Activated T-helper 1 cell treated with anti-CD3 and anti-CD28 coated beads, Interleukin-2, amount 50 U/mL, for 16 hours (primary cell): ENCODE results near the gene EHMT1.
"Not testable (repeated sequence)": the region's sequence is repeated elsewhere in the genome, so short reads cannot be mapped to it uniquely, and the experiment has no call there.

Experiments used
- DNase-seq, 2 donors: peaks; one replicate each; pipeline ENCODE4 v3.0.0-alpha.2; 2020; ENCODE audit warnings: low read depth in 1 of 2, low spot score in 1 of 2

The EHMT1 gene

DNA sequence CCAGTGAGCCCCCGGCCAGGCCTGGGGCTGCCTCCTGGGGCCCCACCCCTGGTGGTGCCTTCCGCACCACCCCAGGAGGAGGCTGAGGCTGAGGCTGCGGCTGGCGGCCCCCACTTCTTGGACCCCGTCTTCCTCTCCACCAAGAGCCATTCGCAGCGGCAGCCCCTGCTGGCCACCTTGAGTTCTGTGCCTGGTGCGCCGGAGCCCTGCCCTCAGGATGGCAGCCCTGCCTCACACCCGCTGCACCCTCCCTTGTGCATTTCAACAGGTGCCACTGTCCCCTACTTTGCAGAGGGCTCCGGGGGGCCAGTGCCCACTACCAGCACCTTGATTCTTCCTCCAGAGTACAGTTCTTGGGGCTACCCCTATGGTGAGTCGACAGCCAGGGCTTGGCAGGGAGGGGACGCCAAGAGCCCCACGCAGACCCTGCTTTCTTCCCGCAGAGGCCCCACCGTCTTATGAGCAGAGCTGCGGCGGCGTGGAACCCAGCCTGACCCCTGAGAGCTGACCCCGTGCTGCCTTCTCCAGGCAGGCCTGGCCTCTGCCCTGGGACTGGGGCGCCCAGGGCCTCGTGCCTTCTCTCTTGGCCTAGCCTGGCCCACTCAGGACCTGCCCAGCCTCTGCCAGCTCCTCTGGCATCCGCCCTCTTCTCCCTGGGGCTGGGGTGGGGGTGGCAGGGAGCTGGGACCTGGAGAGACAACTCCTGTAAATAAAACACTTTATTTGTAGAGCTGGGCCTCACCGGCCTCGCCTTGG is 4.0 kb upstream of the EHMT1 start:
- no peak for DNase-seq

DNA sequence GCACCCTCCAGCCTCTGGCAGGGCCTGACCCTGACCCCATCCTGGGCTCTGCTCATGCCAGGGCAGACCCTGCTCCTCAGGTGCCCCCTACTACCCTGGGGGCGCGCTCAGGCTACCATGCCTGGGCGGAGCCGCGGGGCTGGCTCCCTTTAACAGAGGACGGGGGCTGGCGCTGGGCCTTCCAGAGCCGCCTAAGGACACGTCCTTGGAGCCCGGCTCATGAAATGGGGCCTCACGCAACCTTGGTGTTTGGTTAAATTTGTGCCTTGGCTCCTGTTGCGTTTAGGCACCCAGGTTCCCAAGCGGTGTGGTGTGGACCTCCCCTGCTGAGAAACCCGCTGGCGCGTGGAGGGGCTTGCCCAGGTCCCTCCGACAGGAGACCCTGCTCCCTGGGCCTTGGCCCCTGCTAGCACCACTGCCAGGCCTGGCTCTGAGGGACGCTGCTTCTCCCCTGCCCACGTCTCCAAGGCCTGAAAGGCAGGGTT is 3.4 kb upstream of the EHMT1 start:
- DNase-seq, result no peak

DNA sequence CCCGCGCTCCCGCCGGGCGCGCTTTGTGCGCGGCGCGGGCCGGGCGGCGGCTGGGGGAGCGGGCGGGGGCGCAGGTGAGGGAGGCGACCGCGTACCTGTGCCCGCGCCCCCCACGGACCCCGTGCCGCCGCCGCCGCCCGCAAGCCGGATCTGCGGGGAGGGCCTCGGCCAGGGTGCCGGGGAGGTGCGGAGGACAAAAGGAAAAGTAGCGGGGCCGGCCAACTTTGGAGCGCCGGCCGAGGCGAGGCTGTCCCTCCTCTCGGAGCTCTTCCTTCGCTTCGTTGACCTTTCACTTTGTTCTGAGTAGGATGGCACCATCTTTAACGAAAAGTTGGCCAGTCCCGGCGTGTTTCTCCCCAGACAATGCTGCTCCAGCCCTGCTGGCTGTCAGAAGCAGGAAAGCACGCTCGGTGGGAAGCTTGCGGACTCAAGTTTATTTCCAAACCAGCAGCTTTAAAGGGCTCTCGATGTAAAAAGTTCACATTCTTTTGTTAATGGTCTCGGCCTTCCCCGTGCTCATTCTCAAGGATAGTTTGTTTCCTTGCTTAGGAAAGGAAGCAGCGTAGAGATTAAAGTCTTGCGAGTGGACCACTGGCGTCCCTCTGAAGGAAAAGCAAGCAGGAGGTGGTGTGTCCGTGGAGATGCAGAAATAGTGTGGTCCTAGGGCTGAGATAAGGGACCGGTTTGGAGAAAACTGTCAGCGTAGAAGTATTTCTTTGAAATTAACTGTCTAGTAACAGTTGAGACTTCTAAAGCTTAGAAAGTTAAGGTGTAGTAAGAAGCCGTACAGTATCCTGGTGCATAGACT is 639 bp downstream of the EHMT1 start:
- no peak for DNase-seq

DNA sequence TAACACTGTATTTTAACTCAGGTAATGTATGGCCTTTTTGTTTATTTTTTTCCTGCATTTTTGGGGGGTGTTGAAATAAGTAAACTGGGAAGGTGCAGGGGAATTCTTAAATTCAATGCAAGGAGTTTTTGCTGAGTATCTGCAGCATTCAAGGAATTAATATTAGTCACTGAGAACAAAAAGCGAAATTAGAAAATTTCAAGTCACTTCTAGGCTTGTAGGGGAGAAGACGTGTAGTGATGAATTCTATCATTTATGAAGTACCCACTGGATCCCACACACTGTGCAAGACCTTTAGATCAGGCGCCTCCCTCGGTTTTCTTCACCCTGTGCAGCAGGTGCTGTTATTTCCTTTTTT is 1.2 kb downstream of the EHMT1 start:
- no peak for DNase-seq

DNA sequence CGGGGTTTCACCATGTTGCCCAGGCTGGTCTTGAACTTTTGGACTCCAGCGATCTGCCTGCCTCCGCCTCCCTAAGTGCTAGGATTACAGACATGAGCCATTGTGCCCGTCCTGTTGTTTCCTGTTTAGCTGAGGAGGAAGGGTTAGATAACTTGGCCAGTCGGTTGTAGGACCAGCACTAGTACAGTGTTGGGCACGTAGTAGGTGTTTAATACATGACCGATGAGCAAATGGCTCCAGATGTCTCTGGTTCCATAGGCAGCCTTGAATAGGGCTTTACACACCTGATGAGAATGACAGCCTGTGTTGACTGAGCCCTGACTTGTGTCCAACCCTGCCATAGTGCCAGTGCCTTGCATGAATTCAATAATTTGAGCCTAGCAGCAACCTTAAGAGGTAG is 1.8 kb downstream of the EHMT1 start:
- DNase-seq, result no peak

DNA sequence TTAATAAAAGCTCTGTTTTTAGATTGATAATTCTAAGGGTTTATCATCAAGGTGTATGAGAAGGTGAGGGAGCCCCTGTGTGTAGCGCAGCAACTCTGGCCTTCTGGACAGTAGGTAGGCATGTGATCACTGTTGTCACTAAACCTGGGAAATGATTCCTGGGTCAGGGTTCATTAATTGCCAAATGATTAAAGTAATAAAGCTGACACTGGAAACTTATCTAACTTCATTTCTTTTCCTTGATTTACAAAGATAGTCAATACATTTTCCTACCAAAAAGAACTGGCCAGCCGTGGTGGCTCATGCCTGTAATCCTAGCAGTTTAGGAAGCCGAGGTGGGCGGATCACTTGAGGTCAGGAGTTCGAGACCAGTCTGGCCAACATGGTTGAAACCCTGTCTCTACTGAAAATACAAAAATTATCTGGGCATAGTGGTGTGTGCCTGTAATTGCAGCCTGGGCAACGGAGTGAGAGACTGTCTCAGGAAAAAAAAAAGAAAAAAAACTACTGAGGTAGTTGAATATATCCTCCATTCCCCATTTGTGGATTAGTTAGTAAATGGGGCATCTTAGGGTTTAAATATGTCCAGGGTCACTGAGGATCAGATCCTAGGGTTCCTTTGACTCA is 2.4 kb downstream of the EHMT1 start:
- DNase-seq, result no peak

DNA sequence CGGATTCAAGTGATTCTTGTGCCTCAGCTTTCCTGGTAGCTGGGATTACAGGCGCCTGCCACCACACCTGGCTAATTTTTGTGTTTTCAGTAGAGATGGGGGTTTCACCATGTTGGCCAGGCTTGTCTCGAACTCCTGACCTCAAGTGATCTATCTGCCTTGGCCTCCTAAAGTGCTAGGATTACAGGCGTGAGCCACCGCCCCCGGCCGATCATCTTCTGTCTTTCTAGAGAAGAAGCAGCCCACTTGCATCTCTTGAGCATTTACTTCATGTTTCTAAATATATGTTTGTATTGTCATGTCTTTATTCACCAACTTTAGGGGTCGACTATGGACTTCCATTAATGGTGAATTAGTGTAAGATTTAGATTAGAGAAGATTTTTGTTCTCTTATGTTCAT is 3.4 kb downstream of the EHMT1 start:
- not testable (repeated sequence) for DNase-seq

DNA sequence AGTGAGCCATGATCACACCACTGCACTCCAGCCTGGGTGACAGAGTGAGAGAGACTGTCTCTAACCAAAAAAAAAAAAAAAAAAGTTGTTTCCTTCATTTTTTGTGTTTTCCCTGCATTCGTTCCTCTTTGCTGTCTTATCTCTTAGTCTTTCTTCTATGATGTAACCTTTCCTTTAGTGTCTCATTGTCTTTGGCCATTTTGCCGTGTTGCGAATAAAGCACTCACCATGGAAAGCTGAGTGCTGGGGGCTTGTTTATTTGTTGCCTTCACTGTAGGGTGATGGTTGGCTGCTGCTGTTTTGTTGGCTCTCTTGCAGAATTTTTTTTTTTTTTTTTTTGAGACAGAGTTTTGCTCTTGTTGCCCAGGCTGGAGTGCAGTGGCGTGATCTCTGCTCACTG is 7.7 kb downstream of the EHMT1 start:
- no peak for DNase-seq

DNA sequence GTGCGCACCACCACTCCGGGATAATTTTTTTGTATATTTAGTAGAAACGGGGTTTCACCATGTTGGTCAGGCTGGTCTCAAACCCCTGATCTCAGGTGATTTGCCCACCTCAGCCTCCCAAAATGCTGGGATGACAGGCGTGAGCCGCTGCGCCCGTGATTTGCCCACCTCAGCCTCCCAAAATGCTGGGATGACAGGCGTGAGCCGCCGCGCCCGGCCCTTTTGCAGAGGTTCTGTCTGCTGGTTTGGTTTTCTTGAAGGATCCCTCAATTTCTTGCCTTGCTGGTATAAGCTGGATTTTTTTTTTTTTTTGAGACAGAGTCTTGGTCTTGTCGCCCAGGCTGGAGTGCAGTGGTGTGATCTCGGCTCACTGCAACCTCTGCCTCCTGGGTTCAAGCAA is 8.6 kb downstream of the EHMT1 start:
- DNase-seq, result not testable (repeated sequence)

DNA sequence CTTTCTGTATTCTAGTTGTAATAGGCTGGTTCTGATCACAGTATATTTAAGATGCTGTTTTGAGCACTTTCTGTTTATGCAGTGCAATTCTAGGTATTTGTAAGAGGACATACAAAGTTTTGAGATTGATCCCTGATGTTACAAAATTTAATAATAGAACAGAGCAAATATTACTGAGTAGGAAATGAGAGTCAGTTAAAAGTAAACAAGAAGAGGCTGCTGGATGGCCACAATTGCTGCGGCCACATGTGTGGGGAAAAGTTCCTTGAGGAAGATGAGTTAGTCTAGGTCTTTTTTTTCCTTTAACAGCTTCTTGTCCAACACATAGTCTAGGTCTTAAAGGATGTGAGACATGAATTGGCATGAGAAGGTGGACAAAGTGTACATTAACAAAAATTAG is 11.3 kb downstream of the EHMT1 start:
- DNase-seq, result no peak

DNA sequence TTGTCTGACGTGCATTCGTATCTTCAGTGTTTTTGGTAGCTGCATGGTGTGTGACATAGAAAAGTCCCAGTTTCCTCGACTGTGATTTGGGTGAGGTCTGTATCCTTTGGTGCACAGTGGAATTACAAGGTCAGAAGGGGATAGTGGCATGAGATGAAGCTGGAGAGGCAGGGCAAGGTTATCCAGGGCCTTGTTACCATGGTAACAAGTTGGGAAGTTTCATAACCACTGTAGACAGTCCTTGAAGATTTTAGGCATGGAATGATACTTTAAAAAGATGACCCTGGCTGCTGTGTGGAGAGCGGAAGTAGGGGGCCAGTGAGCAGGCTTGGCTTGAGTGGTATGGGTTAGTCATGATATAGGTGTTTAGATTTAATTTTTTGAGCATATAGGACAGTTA is 11.9 kb downstream of the EHMT1 start:
- DNase-seq, result no peak

DNA sequence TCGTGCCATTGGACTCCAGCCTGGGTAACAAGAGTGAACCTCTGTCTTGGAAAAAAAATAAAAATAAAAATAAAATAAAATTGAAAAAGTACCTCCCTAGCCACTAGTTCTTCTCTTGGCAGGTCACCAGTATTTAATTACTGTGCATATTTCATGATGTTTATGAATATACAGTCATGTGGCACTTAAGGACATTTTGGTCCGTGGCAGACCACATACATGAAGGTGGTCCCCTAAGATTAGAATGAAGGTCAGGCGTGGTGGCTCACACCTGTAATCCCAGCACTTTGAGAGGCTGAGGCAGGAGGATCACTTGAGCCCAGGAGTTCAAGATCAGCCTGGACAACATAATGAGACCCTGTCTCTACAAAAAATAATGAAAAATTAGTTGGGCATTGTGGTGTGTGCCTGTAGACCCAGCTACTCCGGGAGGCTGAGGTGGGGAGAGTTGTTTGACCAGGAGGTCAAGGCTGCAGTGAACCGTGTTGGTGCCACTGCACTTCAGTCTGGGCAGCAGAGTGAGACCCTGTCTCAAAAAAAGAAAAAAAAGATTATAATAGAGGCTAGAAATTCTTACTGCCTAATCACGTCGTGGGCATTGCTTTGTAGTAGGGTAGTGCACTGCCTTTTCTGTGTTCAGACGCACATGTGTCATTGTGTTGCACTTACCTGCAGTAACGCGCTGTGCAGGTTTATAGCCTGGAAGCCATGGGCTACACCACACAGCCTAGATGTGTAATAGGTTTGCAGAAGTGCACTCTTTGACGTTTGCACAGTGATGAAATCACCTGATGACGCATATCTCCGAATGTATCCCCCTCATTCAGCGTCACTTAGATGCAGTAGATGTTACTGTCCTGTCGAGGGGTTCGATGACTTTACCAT is 12.8 kb downstream of the EHMT1 start:
- DNase-seq, result no peak

DNA sequence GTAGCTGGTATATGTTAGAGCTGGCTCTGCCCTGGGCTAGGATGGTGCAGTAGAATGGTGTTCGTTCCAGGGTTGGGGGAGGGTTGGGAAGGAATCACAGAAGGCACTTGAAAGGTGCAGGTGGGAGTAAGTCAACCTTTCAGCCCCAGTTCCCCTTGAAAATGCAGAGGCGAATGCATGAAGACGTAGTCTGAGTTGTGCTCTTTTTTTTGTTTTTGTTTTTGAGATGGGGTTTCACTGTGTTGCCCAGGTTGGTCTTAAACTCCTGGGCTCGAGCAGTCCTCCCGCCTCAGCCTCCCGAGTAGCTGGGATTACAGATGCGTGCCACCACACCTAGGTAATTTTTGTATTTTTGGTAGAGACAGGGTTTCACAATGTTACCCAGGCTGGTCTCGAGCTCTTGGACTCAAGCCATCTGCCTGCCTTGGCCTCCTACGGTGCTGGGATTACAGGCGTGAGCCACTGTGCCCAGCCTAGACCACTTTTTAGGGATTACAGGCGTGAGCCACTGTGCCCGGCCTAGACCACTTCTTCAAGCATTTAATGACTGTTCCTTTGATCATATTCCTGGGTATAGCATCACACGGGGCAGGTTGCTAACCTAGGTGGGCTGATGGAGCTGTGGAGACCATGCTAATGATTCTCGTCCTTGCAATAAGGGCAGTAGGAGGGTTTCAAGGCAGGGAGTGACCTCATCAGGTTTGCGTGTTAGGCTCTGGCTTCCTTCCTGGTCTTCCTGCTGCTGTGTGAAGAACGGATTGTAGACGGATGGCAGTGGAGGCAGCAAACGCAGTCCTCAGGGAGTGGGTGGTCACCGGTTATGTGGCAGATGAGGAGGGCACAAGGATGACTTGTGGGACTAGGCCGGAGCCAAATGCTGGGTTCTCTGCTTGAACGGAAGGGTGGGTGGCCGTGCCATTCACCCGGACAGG is 13.7 kb downstream of the EHMT1 start:
- no peak for DNase-seq

DNA sequence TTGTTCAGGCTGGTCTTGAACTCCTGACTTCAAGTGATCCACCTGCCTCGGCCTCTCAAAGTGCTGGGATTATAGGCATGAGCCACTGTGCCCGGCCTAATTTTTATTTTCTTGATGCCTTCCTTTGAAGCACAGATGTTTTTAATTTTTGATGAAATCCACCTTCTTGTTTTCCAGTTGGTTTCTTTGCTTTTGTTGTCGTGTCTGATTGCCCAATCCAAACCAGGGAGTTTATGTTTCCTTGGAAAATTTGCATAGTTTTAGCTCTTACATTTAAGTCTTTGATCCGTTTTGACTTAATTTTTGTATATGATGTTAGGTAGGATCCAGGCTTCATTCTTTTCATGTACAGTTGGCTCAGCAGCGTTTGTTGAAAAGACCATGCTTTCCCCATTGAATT is 15.2 kb downstream of the EHMT1 start:
- no peak for DNase-seq

DNA sequence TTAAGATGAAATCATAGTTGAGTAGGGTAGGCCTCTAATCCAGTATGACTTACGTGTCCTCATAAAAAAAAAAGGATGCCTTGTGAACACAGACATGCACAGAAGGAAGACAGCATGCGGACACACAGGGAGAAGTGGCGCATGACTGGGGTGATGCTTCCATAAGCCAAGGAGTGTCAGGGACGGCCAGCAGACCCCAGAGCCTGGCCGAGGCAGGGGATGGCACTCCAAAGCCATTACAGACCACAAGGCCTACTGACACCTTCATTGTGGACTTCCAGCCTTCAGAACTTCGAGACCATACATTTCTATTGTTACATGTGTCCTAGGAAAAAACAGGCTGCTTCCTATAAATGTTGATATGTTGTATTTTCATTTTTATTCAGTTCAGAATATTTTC is 19.9 kb downstream of the EHMT1 start:
- no peak for DNase-seq

DNA sequence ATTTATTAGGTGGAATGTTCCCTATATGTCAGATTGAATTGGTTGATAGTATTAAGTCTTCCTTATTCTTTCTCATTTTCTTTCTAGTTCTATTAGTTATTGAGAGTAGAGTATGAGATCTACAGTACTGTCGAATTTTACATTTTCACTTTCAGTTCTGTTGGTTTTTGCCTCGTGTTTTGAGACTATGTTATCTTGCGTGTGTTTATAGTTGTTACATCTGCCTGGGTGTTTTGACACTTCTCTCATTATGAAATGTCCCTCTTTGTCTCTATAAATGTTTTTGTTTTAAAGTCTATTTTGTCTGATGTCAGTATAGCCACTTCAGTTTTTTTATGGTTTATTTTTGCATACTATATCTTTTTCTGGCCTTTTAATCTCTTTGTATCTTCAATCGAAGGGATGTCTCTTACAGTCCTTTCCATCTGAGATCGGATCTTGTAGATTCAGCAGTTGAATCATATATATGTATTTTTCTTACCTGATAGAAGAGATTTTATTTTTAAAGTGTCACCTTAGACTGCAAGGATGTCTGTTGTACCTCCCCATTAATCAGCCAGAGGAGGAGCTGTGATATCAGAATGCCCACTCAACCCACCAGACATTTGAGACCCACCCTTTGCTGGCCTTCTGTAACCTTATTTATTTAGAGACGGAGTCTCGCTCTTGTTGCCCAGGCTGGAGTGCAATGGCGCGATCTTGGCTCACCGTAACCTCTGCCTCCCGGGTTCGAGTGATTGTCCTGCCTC is 20.7 kb downstream of the EHMT1 start:
- DNase-seq, result no peak

DNA sequence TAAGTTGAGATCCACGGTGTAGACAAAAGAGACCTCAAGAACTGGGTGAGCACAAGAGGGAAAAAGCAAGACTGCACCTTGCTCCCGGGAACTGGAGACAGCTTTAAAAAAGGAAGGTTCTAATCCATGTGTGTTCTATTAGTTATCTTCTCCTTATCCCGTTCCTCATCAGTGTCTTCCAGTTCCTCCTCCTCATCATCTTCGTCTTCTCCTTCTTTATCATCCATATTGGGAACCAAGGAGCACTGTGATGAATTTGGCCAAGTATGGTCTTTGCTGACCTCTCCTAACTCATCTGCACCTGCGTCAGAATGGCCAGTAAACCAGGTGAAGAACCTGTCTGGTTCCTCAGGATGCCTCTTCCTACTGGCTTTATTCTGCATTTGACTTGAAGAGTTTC is 22.1 kb downstream of the EHMT1 start:
- DNase-seq, result no peak

DNA sequence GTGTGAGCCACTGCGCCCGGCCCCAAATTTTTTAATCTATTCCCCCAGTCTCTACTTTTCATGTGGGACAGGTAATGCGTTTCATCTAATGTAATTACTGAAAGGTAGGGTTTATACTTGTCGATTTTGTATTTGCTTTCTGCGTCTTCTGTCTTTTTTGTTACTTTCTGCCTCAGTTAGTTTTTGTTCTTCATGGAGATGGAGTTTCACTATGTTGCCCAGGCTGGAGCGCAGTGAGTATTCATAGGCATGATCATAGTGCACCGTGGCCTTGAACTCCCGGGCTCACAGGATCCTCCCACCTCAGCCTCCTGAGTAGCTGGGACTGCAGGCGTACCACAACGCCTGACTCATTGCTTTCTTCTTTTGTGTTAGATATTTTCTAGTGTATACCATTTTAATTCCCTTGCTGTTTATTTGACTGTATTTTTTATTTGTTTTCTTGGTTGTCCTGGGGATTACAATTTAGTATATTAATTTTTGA is 23.4 kb downstream of the EHMT1 start:
- no peak for DNase-seq

DNA sequence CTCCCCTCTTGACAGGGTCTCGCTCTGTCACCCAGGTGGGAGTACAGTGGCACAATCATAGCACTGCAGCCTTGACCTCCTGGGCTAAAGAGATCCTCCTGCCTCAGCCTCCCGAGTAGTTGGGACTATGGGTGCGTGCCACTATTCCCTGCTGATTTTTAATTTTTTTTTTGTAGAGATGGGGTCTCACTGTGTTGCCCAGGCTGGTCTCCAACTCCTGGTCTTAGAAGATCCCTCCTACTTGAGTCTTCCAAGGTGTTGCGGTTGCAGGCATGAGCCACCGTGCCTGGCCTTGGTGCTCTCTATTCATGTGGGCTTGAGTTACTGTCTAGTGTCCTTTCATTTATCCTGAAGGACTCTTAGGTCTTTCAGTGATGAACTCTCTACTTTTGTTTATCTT is 24.1 kb downstream of the EHMT1 start:
- DNase-seq, result no peak
